ENCODE measurements around the gene NDUFA8.
"Not testable (repeated sequence)": the region's sequence is repeated elsewhere in the genome, so short reads cannot be mapped to it uniquely, and the experiment has no call there.

Gene NDUFA8

DNA sequence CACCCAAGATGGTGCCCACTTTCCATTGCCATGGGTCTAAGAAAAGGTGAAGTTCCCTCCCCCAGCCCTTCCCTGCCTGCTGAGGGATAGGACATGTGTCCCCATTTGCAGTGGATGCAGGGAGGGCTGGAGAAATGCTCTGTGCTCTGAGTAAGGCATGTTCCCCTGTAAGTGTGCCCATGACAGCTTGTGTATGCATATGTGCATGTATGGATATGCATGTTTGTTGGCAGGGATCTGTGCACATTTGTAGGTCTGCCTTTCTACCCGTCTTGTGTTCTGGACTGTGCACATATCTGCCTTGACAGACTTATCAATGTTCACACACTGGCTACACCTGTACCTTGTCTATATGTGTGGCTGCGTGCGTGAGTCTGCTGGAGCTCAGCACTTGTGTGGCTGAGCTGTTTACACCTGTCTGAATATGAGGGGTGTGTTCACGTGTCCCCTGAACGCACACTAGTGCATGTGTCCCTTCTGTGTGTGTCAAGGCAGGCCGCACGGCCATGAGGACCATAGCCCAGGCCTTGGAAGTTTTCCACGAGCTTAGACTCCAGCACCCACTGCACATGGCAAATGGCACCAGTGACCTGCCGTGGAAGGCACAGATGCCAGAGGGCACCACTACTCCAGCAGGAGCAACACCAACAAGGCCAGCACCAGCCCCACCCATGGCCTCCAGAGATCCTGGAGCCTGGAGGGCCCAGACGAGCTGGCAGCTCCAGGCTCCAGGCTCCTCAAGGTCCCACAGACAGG, 39.1 kb downstream of the NDUFA8 start:
- no peak for DNase-seq

DNA sequence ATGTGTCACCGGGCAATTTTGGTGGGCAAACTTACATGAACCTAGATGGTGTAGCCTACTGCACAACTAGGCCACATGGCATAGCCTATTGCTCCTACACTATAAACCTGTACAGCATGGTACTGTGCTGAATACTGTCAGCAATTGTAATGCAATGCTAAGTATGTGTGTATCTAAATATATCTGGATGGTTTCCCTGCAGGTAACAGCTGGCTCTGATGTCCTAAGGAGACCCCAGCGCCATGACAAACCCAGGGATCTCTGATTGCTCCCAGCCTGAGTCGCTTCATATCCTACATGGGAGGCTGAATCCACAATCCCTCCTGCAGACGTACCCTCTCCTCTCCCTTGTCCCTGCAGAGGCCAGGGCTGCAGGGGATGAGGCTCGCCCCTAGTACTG, 39.9 kb downstream of the NDUFA8 start:
- DNase-seq, result no peak

DNA sequence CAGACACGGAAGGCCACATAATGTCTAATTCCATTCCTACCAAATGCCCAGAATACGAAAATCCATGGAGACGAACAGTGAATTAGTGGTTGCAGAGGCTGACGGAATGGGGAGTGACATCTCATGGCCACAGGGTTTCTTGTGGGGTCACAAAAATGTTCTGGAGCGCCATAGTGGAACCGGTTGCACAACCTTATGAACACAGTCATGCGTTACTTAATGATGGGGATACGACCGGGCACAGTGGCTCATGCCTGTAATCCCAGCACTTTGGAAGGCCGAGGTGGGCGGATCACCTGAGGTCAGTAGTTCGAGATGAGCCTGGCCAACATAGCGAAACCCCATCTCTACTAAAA, 40.4 kb downstream of the NDUFA8 start:
- DNase-seq, result no peak

GRCh38 chr9:122118343-122119165, 41.0 kb downstream of the NDUFA8 start:
- no peak for DNase-seq

DNA sequence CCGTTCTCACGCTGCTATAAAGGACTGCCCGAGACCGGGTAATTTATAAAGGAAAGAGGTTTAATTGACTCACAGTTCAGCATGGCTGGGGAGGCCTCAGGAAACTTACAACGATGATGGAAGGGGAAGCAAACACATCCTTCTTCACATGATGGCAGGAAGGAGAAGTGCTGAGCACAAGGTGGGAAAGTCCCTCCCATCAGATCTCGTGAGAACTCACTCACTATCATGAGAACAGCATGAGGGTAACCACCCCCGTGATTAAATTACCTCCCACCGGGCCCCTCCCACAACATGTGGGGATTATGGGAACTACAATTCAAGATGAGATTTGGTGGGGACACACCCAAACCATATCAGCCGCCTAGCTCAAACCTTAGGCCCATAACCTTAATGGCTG, 42.3 kb downstream of the NDUFA8 start:
- not testable (repeated sequence) for DNase-seq

- no peak for DNase-seq
Measured at GRCh38 chr9:122116448-122117173, 43.0 kb downstream of the NDUFA8 start.

- DNase-seq, result no peak
Measured at GRCh38 chr9:122116040-122116439, 43.5 kb downstream of the NDUFA8 start.

GRCh38 chr9:122115176-122116035, 44.2 kb downstream of the NDUFA8 start:
- no peak for DNase-seq

DNA sequence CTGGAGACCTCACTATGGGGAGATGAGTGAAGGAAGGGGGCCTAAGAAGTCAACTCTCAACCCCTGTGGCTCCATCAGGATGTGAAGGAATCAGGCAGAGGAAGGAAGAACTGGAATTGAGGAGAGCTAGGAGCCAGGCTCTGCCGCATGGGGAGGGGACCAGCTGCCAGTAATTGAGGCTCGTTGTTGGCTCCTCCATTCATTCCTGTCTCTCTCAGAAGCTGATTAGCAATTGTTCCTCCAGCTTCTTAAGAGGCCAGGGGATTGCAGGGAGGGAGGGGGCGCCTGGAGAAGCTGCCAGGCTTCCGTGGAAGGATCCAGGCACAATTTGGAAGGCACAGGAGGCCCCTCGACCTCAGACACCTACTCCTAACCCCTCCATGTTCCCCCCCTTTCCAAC, 46.0 kb downstream of the NDUFA8 start:
- no peak for DNase-seq

DNA sequence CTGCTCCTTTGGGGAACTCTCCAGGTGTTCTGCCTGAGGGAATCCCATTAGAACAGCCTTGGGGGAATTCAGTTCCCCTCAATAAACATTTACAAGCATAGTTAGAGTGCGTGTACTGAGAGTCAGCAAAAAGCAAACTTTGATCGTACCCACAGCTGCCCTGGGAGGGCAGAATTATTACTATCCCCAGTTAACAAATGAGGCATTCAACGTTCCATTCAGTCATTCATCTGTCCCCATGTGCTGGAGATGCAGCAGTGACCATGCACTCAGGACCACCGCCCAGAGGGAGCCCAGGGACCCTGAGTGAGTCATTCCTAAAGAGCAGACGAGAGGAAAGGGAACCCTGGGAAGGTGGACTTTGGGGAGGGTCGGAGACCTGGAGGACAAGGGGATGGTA, 47.3 kb downstream of the NDUFA8 start:
- DNase-seq, result no peak

GRCh38 chr9:122111413-122112085, 48.0 kb downstream of the NDUFA8 start:
- no peak for DNase-seq

GRCh38 chr9:122110100-122110833, 49.3 kb downstream of the NDUFA8 start:
- no peak for DNase-seq

GRCh38 chr9:122109035-122109813, 50.4 kb downstream of the NDUFA8 start:
- DNase-seq, result no peak

DNA sequence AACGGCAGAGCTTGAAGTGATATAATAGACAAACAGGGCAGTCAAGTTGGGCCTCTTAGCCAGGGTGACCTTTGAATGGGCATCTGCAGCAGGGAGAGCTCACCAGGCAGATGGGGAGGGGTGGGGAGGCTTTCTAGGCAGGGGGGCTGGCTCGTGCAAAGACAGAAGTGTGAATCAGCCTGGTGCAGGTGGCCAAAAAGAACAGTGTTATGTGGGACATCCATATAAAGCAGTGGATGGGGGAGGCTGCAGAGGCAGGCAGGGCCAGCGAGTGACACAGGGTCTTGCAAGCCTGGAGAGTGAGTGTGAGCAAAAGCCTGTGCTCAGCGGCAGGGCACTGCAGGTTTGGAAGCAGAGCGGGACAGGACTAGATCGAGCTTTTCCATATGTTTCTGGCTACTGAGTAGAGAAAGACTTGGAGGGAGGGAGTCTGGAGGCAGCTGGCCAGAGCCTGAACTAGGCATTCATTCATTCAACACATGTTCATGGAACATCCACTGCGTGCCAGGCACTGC, 52.2 kb downstream of the NDUFA8 start:
- DNase-seq, result no peak

DNA sequence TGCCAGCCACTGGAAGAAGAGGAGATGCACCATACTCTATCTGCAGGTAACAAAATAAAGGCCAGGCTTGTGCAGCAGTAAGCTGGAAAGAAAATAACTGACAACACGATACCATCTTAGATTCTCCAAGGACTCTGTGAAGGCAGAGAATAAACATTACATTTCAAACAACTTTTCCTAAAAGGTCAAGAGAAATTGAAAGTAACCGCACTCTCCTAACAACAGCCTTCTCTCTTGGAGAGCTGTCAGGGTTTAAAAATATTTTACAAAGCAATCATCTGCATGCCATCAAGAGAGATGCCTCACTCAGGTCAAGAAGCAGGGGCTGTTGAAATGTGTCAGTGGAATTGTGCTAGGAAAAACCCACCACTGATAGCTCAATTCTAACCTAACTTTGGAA, 53.0 kb downstream of the NDUFA8 start:
- no peak for DNase-seq

- no peak for DNase-seq
Measured at GRCh38 chr9:122103985-122104384, 55.6 kb downstream of the NDUFA8 start.

- DNase-seq, result no peak
Measured at GRCh38 chr9:122102156-122102555, 57.4 kb downstream of the NDUFA8 start.

DNA sequence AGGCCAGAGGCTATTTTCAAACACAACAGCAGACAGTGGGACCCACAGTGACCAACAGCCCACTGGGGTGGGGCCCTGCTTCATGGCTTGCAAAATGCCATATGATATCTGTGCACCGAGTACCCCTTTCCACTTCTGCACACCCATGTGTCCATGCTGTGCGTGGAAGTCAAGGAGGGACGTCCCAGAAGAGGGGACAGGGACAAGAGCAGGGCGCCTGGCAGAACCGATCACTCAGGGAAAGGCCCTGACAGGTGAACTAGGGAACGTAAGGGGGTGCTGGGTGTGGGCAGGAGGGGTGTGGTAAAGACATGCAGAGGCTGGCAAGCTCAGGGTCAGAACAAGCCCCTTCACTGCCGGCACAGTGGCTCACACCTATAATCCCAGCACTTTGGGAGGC, 58.8 kb downstream of the NDUFA8 start:
- DNase-seq, result no peak

DNA sequence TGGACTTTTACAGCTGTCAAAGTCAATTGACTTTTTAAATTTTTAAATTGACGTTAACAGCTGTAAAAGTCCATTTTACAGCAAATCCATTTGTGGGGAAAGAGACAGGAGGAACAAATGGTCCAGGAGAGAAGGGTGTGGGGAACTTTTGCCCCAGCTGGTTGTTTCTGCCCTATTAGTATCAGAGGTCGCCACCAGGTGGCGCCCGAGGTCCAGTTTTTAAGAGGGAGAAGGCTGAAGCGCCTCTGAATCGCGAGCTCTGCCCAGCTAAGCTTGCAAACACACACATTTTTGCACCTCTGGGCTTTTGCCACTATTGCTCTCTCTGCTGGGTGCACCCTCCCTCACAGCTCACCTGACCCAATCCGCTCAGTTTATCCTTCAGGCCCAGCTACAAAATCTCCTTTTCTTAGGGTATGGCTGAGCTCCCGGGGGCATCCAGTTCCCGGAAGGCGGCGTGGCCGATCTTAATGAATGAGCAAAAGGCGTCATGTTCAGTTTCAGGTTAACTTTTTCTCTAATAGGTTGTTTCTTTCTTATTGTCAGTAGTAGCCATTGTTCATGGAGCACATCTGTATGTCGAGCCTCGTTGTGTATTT, 60.2 kb downstream of the NDUFA8 start:
- DNase-seq, result peak; percentile 84
